ENCODE data around the gene GPR84. TPM values are rescaled to one million over a fixed set of nuclear protein-coding genes. Genes with fewer than 3 reads are reported as not detected.

Gene GPR84
- polyA plus RNA-seq, 1 donor (not counting 4 experiments of a cell fraction or from before 2014, with no cell fraction given), result 0.12 TPM

GRCh38 chr12:54407183-54407905, 43.1 kb upstream of the GPR84 start:
- H3K27me3 ChIP-seq (ENCODE audit: control insufficient read depth, extremely low read depth, insufficient read depth, low read length), result no peaks in the 10 kb centered on the region
- FAIRE-seq (no peak), DNase-seq (ENCODE audit: low read depth, low spot score) (no peak)
- peaks cover 6% of the 10 kb centered on the region for H3K79me2 ChIP-seq (ENCODE audit: control insufficient read depth, insufficient read depth, low read length)
- H3K4me1 ChIP-seq (ENCODE audit: control insufficient read depth, extremely low read depth, insufficient read depth, low read length), result peaks cover 12% of the 10 kb centered on the region
- no peaks in the 10 kb centered on the region for H4K20me1 ChIP-seq (ENCODE audit: control insufficient read depth, extremely low read depth, insufficient read depth, low read length)
- no peaks in the 10 kb centered on the region for H3K9me1 ChIP-seq (ENCODE audit: control insufficient read depth, extremely low read depth, insufficient read depth, low read length)
- peaks cover 60 to 62% of the 10 kb centered on the region in 2 experiments for H3K36me3 ChIP-seq (ENCODE audit: control insufficient read depth in 2 of 2, extremely low read depth in 1 of 2, insufficient read depth in 2 of 2, low read length in 2 of 2)
- H3K9ac ChIP-seq (ENCODE audit: control insufficient read depth, extremely low read depth, insufficient read depth, low read length), result no peak overlapping the region
- H3K4me2 ChIP-seq (ENCODE audit: control insufficient read depth, extremely low read depth, insufficient read depth, low read depth, low read length), result no peak overlapping the region
- dilution Hi-C loops (cut with MboI; ENCODE audit: extremely low pct_ligation_motif_present, low sequenced_read_pairs), result no loop called here
- H2AFZ ChIP-seq (ENCODE audit: control insufficient read depth, low read length), result no peak overlapping the region
- no peaks in the 10 kb centered on the region for H3K9me3 ChIP-seq (ENCODE audit: control insufficient read depth, low read depth, low read length)
- TF ChIP-seq EZH2 (IDR thresholded peaks at IDR 0.05; ENCODE audit: low read length) (no peak), CTCF (optimal IDR thresholded peaks at IDR 0.05 in 1 of 3, IDR thresholded peaks at IDR 0.05 in 1 of 3, conservative IDR thresholded peaks at IDR 0.05 in 1 of 3; ENCODE audit: extremely low read depth in 1 of 3, insufficient read depth in 2 of 3, low read length in 3 of 3) (no peak)
- no peak overlapping the region for H3K27ac ChIP-seq (ENCODE audit: control insufficient read depth, insufficient read depth, low read length)
- no peak overlapping the region for H3K4me3 ChIP-seq (ENCODE audit: control insufficient read depth in 2 of 3, extremely low read depth in 1 of 3, insufficient read depth in 2 of 3, low read depth in 1 of 3, low read length in 3 of 3)

- DNase-seq (ENCODE audit: low read depth, low spot score), result no peak
- H3K79me2 ChIP-seq (ENCODE audit: control insufficient read depth, insufficient read depth, low read length), result peaks cover 5% of the 10 kb centered on the region
- no peaks in the 10 kb centered on the region for H3K4me1 ChIP-seq (ENCODE audit: control insufficient read depth, extremely low read depth, insufficient read depth, low read length)
- no peaks in the 10 kb centered on the region for H4K20me1 ChIP-seq (ENCODE audit: control insufficient read depth, extremely low read depth, insufficient read depth, low read length)
- peaks cover 75% of the 10 kb centered on the region in 2 experiments for H3K36me3 ChIP-seq (ENCODE audit: control insufficient read depth in 2 of 2, extremely low read depth in 1 of 2, insufficient read depth in 2 of 2, low read length in 2 of 2)
- dilution Hi-C loops (cut with MboI; ENCODE audit: extremely low pct_ligation_motif_present, low sequenced_read_pairs), result no loop called here
- no peaks in the 10 kb centered on the region for H3K9me1 ChIP-seq (ENCODE audit: control insufficient read depth, extremely low read depth, insufficient read depth, low read length)
- H3K9me3 ChIP-seq (ENCODE audit: control insufficient read depth, low read depth, low read length), result no peaks in the 10 kb centered on the region
- no peak overlapping the region for H3K4me2 ChIP-seq (ENCODE audit: control insufficient read depth, extremely low read depth, insufficient read depth, low read depth, low read length)
- H3K27me3 ChIP-seq (ENCODE audit: control insufficient read depth, extremely low read depth, insufficient read depth, low read length), result no peaks in the 10 kb centered on the region
- H2AFZ ChIP-seq (ENCODE audit: control insufficient read depth, low read length), result no peak overlapping the region
- no peak for TF ChIP-seq EZH2 (IDR thresholded peaks at IDR 0.05; ENCODE audit: low read length)
- TF ChIP-seq CTCF (optimal IDR thresholded peaks at IDR 0.05 in 1 of 3, IDR thresholded peaks at IDR 0.05 in 1 of 3, conservative IDR thresholded peaks at IDR 0.05 in 1 of 3; ENCODE audit: extremely low read depth in 1 of 3, insufficient read depth in 2 of 3, low read length in 3 of 3), result no peak
- no peak overlapping the region for H3K4me3 ChIP-seq (ENCODE audit: control insufficient read depth in 2 of 3, extremely low read depth in 1 of 3, insufficient read depth in 2 of 3, low read depth in 1 of 3, low read length in 3 of 3)
- no peak overlapping the region for H3K27ac ChIP-seq (ENCODE audit: control insufficient read depth, insufficient read depth, low read length)
- H3K9ac ChIP-seq (ENCODE audit: control insufficient read depth, extremely low read depth, insufficient read depth, low read length), result no peak overlapping the region
- FAIRE-seq, result no peak
These were observed 41.3 kb upstream of the GPR84 start for GRCh38 chr12:54405573-54405972.

Data from keratinocyte (primary cell).